BLaER1 (cell line): Measurements from ENCODE around the gene GDI2.
"Not testable (repeated sequence)": the region's sequence is repeated elsewhere in the genome, so short reads cannot be mapped to it uniquely, and the experiment has no call there.

Experiments used
- H3K27ac ChIP-seq: shearing (Covaris generic); formaldehyde crosslinking; 2 replicates; pipeline ENCODE4 v1.8.1; 2022
- H3K27me3 ChIP-seq: shearing (Covaris generic); formaldehyde crosslinking; 2 replicates; pipeline ENCODE4 v1.8.1; 2022
- H3K36me3 ChIP-seq: shearing (Covaris generic); formaldehyde crosslinking; 2 replicates; pipeline ENCODE4 v1.8.1; 2022
- H3K4me1 ChIP-seq: shearing (Covaris generic); formaldehyde crosslinking; 2 replicates; pipeline ENCODE4 v1.8.1; 2022
- H3K4me2 ChIP-seq: shearing (Covaris generic); formaldehyde crosslinking; 2 replicates; pipeline ENCODE4 v1.8.1; 2022
- H3K4me3 ChIP-seq: shearing (Covaris generic); formaldehyde crosslinking; 2 replicates; pipeline ENCODE4 v1.8.1; 2022
- H3K9ac ChIP-seq: shearing (Covaris generic); formaldehyde crosslinking; 2 replicates; pipeline ENCODE4 v1.8.1; 2022
- H3K9me3 ChIP-seq: shearing (Covaris generic); formaldehyde crosslinking; 2 replicates; pipeline ENCODE4 v1.8.1; 2022
- H4K20me1 ChIP-seq: shearing (Covaris generic); formaldehyde crosslinking; 2 replicates; pipeline ENCODE4 v1.8.1; 2022
- Cebpa-rat ChIP-seq: shearing (Covaris generic); IDR thresholded peaks from 2 replicates; pipeline ENCODE4 v1.8.1; 2022

GDI2 gene

GRCh38 chr10:5813341-5814109, at the start of gene GDI2:
Gene GDI2 (minus strand): TSS chr10:5813434. CDS start chr10:5813258, 176 bp downstream.
- peaks cover 44% of the 10 kb centered on the region for H4K20me1 ChIP-seq
- no peak for TF ChIP-seq Cebpa-rat
- H3K27me3 ChIP-seq, result no peaks in the 10 kb centered on the region
- H3K9me3 ChIP-seq, result no peaks in the 10 kb centered on the region
- H3K36me3 ChIP-seq, result peaks cover 5% of the 10 kb centered on the region; the same call in 1 of the 2 replicates
- H3K27ac ChIP-seq, result peak within 1 kb of the TSS; percentile 99
- H3K9ac ChIP-seq, result peak within 1 kb of the TSS; percentile 99
- H3K4me1 ChIP-seq, result peaks cover 71% of the 10 kb centered on the region
- H3K4me3 ChIP-seq, result peak within 1 kb of the TSS; percentile 95
- peak within 1 kb of the TSS; percentile 91 for H3K4me2 ChIP-seq

- no peak for TF ChIP-seq Cebpa-rat
- peaks cover 15% of the 10 kb centered on the region for H3K9me3 ChIP-seq
- no peak overlapping the region for H3K27ac ChIP-seq
- peaks cover 20% of the 10 kb centered on the region for H3K36me3 ChIP-seq
- H3K4me1 ChIP-seq, result peaks cover 15% of the 10 kb centered on the region
- no peak overlapping the region for H3K4me2 ChIP-seq
- H3K27me3 ChIP-seq, result no peaks in the 10 kb centered on the region
- no peak overlapping the region for H3K4me3 ChIP-seq
- H3K9ac ChIP-seq, result no peak overlapping the region
- H4K20me1 ChIP-seq, result no peaks in the 10 kb centered on the region
Observed at GRCh38 chr10:5862360-5862961, 49.2 kb upstream of the GDI2 start.

- Histone ChIP-seq H3K9me3 (peaks cover 15% of the 10 kb centered on the region), H3K9ac (no peak overlapping the region), H4K20me1 (no peaks in the 10 kb centered on the region), H3K4me3 (no peak overlapping the region), H3K27ac (no peak overlapping the region), H3K27me3 (no peaks in the 10 kb centered on the region), H3K4me1 (no peaks in the 10 kb centered on the region), H3K4me2 (no peak overlapping the region), H3K36me3 (peaks cover 20% of the 10 kb centered on the region)
- no peak for TF ChIP-seq Cebpa-rat
Observed at GRCh38 chr10:5860066-5860465, 46.8 kb upstream of the GDI2 start.

GRCh38 chr10:5858811-5859210, 45.6 kb upstream of the GDI2 start:
- no peaks in the 10 kb centered on the region for H3K27me3 ChIP-seq
- H3K4me3 ChIP-seq, result no peak overlapping the region
- peaks cover 18% of the 10 kb centered on the region for H3K36me3 ChIP-seq
- no peak overlapping the region for H3K27ac ChIP-seq
- no peak overlapping the region for H3K9ac ChIP-seq
- H3K4me2 ChIP-seq, result no peak overlapping the region
- H3K4me1 ChIP-seq, result no peaks in the 10 kb centered on the region
- no peaks in the 10 kb centered on the region for H4K20me1 ChIP-seq
- H3K9me3 ChIP-seq, result peaks cover 7% of the 10 kb centered on the region
- TF ChIP-seq Cebpa-rat, result no peak

GRCh38 chr10:5856701-5857004, 43.4 kb upstream of the GDI2 start:
- no peak overlapping the region for H3K4me2 ChIP-seq
- no peaks in the 10 kb centered on the region for H3K36me3 ChIP-seq
- no peak overlapping the region for H3K27ac ChIP-seq
- H3K9ac ChIP-seq, result no peak overlapping the region
- no peak overlapping the region for H3K4me3 ChIP-seq
- no peak for TF ChIP-seq Cebpa-rat
- no peaks in the 10 kb centered on the region for H3K9me3 ChIP-seq
- no peaks in the 10 kb centered on the region for H3K27me3 ChIP-seq
- 0 out of 2 replicates have a peak, but pooled peaks cover 7% of the 10 kb centered on the region for H3K4me1 ChIP-seq
- no peaks in the 10 kb centered on the region for H4K20me1 ChIP-seq

GRCh38 chr10:5855979-5856700, 42.9 kb upstream of the GDI2 start:
- Histone ChIP-seq H3K27me3 (no peaks in the 10 kb centered on the region), H4K20me1 (no peaks in the 10 kb centered on the region), H3K4me1 (0 out of 2 replicates have a peak, but pooled peaks cover 7% of the 10 kb centered on the region), H3K4me2 (no peak overlapping the region), H3K36me3 (no peaks in the 10 kb centered on the region), H3K9ac (no peak overlapping the region), H3K4me3 (no peak overlapping the region), H3K9me3 (no peaks in the 10 kb centered on the region), H3K27ac (no peak overlapping the region)
- TF ChIP-seq Cebpa-rat, result no peak

- Histone ChIP-seq H3K27ac (no peak overlapping the region), H3K4me1 (0 out of 2 replicates have a peak, but pooled peaks cover 7% of the 10 kb centered on the region), H3K4me2 (no peak overlapping the region), H3K36me3 (no peaks in the 10 kb centered on the region), H3K4me3 (no peak overlapping the region), H3K27me3 (no peaks in the 10 kb centered on the region), H4K20me1 (no peaks in the 10 kb centered on the region), H3K9ac (no peak overlapping the region), H3K9me3 (no peaks in the 10 kb centered on the region)
- TF ChIP-seq Cebpa-rat, result no peak
Observed at GRCh38 chr10:5854131-5854475, 40.9 kb upstream of the GDI2 start.

GRCh38 chr10:5846667-5847066, 33.4 kb upstream of the GDI2 start:
- H3K4me3 ChIP-seq, H3K9me3 ChIP-seq, H3K27ac ChIP-seq, H3K27me3 ChIP-seq, H4K20me1 ChIP-seq, H3K36me3 ChIP-seq, H3K9ac ChIP-seq: not testable (repeated sequence)
- Histone ChIP-seq H3K4me2 (peak overlapping the region; percentile 50), H3K4me1 (peaks cover 37% of the 10 kb centered on the region)

- H3K4me3 ChIP-seq, result no peak overlapping the region
- no peaks in the 10 kb centered on the region for H4K20me1 ChIP-seq
- no peaks in the 10 kb centered on the region for H3K27me3 ChIP-seq
- no peak overlapping the region for H3K27ac ChIP-seq
- no peaks in the 10 kb centered on the region for H3K36me3 ChIP-seq
- H3K9me3 ChIP-seq, result no peaks in the 10 kb centered on the region
- no peak for TF ChIP-seq Cebpa-rat
- H3K9ac ChIP-seq, result no peak overlapping the region
- peaks cover 55% of the 10 kb centered on the region for H3K4me1 ChIP-seq
- H3K4me2 ChIP-seq, result peak overlapping the region; percentile 22; the same call in 1 of the 2 replicates
Observed at GRCh38 chr10:5844345-5845055, 31.3 kb upstream of the GDI2 start.
